Measurements from ENCODE around the gene ENC1.

DNA sequence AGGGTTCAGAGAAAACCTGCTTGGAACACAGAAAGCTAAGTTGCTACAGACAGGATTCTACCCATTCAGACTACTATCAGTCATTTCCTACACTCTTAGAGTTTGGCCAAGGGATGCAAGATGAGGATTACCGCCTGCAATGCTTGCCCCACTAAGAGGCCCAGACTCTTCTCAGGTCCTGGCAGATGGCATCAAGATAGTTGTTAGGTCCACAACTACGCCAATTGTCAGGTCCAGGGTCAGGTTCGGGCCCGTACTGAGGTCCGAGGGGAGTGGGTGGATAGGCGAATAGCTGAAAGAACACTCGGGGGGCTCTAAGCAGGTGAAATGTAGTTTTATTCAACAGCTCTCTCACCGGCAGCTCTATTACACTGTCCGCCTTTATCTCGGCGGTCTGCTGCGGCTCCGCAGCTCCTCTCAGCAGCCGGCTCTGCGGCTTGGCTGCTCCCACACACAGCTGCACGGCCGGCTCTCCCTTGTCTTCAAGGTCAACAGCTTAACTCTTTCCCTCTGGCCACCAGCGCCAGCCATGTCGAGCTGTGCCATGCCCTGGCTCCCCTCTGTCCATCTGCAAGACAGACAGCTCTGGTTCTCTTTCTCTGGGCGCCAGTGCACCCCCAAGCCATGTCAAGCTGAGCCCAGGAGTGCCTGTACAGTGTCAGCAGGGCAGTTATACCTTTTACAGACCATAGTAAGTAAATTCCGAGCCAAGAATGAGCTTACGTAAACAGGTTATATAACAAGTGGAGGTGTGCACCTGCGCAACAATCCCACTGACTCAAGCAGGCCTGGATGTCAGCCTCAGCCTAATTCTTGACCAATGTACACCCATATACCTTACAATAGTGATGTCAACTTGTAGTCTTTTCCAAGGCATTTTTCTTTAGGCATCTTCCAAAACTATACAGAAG is 24.0 kb downstream of the ENC1 start:
- TF ChIP-seq, protein P1, sequence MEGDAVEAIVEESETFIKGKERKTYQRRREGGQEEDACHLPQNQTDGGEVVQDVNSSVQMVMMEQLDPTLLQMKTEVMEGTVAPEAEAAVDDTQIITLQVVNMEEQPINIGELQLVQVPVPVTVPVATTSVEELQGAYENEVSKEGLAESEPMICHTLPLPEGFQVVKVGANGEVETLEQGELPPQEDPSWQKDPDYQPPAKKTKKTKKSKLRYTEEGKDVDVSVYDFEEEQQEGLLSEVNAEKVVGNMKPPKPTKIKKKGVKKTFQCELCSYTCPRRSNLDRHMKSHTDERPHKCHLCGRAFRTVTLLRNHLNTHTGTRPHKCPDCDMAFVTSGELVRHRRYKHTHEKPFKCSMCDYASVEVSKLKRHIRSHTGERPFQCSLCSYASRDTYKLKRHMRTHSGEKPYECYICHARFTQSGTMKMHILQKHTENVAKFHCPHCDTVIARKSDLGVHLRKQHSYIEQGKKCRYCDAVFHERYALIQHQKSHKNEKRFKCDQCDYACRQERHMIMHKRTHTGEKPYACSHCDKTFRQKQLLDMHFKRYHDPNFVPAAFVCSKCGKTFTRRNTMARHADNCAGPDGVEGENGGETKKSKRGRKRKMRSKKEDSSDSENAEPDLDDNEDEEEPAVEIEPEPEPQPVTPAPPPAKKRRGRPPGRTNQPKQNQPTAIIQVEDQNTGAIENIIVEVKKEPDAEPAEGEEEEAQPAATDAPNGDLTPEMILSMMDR (IDR thresholded peaks at IDR 0.05), result no peak
- TF ChIP-seq POLR2A (IDR thresholded peaks at IDR 0.05), result no peak
- TF ChIP-seq EP300 (IDR thresholded peaks at IDR 0.05), result no peak

All from ovary (tissue), 3 donors.